Measurements from ENCODE around the gene L3HYPDH.

L3HYPDH gene

GRCh38 chr14:59507063-59507751 is 23.0 kb upstream of the L3HYPDH start:
- Histone ChIP-seq H3K36me3 (ENCODE audit: control insufficient read depth, low read length) (peaks cover 6% of the 10 kb centered on the region), H3K9me2 (replicated peaks; ENCODE audit: control insufficient read depth, low read length) (no peaks in the 10 kb centered on the region), H3F3A (ENCODE audit: control insufficient read depth, insufficient read depth) (no peaks in the 10 kb centered on the region), H3K9me3 (ENCODE audit: control insufficient read depth, insufficient read depth, low read length) (no peaks in the 10 kb centered on the region), H3K4me2 (ENCODE audit: low read length) (no peak overlapping the region), H3K27ac (ENCODE audit: low read depth, low read length) (no peak overlapping the region), H4K20me1 (ENCODE audit: control insufficient read depth, insufficient read depth, low read depth, low read length) (no peaks in the 10 kb centered on the region), H3K79me2 (ENCODE audit: control insufficient read depth, low read length) (no peaks in the 10 kb centered on the region), H3K4me3 (ENCODE audit: low read length) (no peak overlapping the region), H3K4me1 (ENCODE audit: control insufficient read depth, low read length) (no peaks in the 10 kb centered on the region), H3K27me3 (ENCODE audit: control insufficient read depth, low read length) (peaks cover 5% of the 10 kb centered on the region; the same call in 1 of the 2 replicates)
- TF ChIP-seq CTCF (IDR thresholded peaks at IDR 0.05; ENCODE audit: low read depth, low read length, poor library complexity, severe bottlenecking): peak; percentile 91
- no peak for TF ChIP-seq EZH2phosphoT487 (IDR thresholded peaks at IDR 0.05; ENCODE audit: borderline replicate concordance, low read length)

- Histone ChIP-seq H3K36me3 (ENCODE audit: control insufficient read depth, low read length) (peaks cover 27% of the 10 kb centered on the region), H3K79me2 (ENCODE audit: control insufficient read depth, low read length) (no peaks in the 10 kb centered on the region), H3K4me1 (ENCODE audit: control insufficient read depth, low read length) (no peaks in the 10 kb centered on the region), H3F3A (ENCODE audit: control insufficient read depth, insufficient read depth) (no peaks in the 10 kb centered on the region), H3K4me2 (ENCODE audit: low read length) (no peak overlapping the region), H3K4me3 (ENCODE audit: low read length) (no peak overlapping the region), H3K9me2 (replicated peaks; ENCODE audit: control insufficient read depth, low read length) (no peaks in the 10 kb centered on the region), H3K27me3 (ENCODE audit: control insufficient read depth, low read length) (no peaks in the 10 kb centered on the region), H4K20me1 (ENCODE audit: control insufficient read depth, insufficient read depth, low read depth, low read length) (no peaks in the 10 kb centered on the region), H3K27ac (ENCODE audit: low read depth, low read length) (no peak overlapping the region), H3K9me3 (ENCODE audit: control insufficient read depth, insufficient read depth, low read length) (no peaks in the 10 kb centered on the region)
- TF ChIP-seq EZH2phosphoT487 (IDR thresholded peaks at IDR 0.05; ENCODE audit: borderline replicate concordance, low read length) (no peak), CTCF (IDR thresholded peaks at IDR 0.05; ENCODE audit: low read depth, low read length, poor library complexity, severe bottlenecking) (no peak)
These were observed 19.0 kb upstream of the L3HYPDH start for GRCh38 chr14:59503256-59503655.

GRCh38 chr14:59500732-59501131 is 16.5 kb upstream of the L3HYPDH start:
- TF ChIP-seq EZH2phosphoT487 (IDR thresholded peaks at IDR 0.05; ENCODE audit: borderline replicate concordance, low read length): no peak
- no peak for TF ChIP-seq CTCF (IDR thresholded peaks at IDR 0.05; ENCODE audit: low read depth, low read length, poor library complexity, severe bottlenecking)
- no peaks in the 10 kb centered on the region for H3F3A ChIP-seq (ENCODE audit: control insufficient read depth, insufficient read depth)
- no peak overlapping the region for H3K4me2 ChIP-seq (ENCODE audit: low read length)
- H4K20me1 ChIP-seq (ENCODE audit: control insufficient read depth, insufficient read depth, low read depth, low read length): no peaks in the 10 kb centered on the region
- no peaks in the 10 kb centered on the region for H3K27me3 ChIP-seq (ENCODE audit: control insufficient read depth, low read length)
- peaks cover 42% of the 10 kb centered on the region for H3K36me3 ChIP-seq (ENCODE audit: control insufficient read depth, low read length)
- H3K79me2 ChIP-seq (ENCODE audit: control insufficient read depth, low read length): no peaks in the 10 kb centered on the region
- no peaks in the 10 kb centered on the region for H3K9me2 ChIP-seq (replicated peaks; ENCODE audit: control insufficient read depth, low read length)
- H3K27ac ChIP-seq (ENCODE audit: low read depth, low read length): no peak overlapping the region
- no peaks in the 10 kb centered on the region for H3K4me1 ChIP-seq (ENCODE audit: control insufficient read depth, low read length)
- H3K4me3 ChIP-seq (ENCODE audit: low read length): no peak overlapping the region
- no peaks in the 10 kb centered on the region for H3K9me3 ChIP-seq (ENCODE audit: control insufficient read depth, insufficient read depth, low read length)
